ENCODE measurements around the gene SLC25A23. TPM values are rescaled to one million over a fixed set of nuclear protein-coding genes. Genes with fewer than 3 reads are reported as not detected.
A peak's percentile ranks its signal among the peaks of the same experiment; 100 is the strongest.

SLC25A23 gene
- total RNA-seq, 1 donor from 2014 or later = 14.3 TPM

- peak; percentile 100 for DNase-seq
Measured at GRCh38 chr19:6424939-6425731, 34.5 kb downstream of the SLC25A23 start.

GRCh38 chr19:6424195-6424938, 35.2 kb downstream of the SLC25A23 start, which contains the start of gene KHSRP:
TSS of gene KHSRP (minus strand) at chr19:6424811. CDS start at chr19:6424701, 110 bp downstream.
- DNase-seq = no peak

DNA sequence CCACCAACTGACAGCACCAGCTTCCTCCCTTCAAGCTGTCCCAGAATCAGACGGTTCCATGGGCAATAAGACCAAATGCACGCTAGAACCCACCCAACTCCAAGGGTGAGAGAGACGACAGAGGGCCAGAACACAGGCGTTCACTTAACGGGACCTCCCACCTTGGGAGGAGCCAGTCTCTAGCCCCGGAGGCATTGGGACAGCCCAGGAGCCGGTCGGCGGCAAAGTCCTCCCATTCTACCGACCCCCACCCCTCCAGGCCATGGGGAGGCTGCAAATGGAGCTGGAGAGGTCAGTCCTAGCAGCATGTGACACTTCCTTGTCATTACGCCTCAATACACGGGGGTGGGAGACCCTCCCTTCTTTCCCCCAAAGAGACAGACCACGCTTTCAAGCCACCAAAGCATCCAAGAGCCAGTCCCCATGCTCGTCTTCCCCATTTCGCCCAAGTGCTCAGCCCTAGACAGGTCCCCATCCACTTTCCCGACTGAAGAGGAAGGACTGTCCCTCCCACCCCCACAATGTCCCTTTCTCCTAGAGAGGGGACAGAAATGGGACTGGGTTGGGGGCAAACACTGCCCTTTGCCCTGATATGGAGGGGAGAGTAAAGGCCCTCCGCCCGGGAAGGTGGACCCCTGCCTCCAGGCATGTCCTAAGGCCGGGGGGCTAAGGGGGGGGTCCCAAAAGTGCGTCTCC, 35.9 kb downstream of the SLC25A23 start:
- DNase-seq = no peak

GRCh38 chr19:6421075-6422014, 38.2 kb downstream of the SLC25A23 start:
- DNase-seq = no peak

DNA sequence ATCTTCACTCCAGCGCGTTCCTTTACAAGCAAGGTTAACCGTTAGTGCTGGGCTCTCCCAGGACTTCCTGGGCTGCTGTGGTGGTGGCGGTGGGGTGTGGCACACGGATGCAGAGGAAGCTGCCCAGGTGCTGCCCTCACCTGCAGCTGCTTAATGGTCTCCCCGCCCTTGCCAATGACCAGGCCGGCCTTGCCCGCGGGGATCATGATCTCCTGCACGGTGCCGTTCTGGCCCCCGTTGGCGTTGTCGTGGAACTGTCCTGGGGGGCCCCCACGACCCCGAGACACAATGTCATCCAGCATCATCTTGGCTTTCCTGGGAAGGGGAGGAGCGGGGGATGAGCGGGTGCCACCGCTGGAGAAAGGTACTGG, 41.0 kb downstream of the SLC25A23 start:
- no peak for DNase-seq

DNA sequence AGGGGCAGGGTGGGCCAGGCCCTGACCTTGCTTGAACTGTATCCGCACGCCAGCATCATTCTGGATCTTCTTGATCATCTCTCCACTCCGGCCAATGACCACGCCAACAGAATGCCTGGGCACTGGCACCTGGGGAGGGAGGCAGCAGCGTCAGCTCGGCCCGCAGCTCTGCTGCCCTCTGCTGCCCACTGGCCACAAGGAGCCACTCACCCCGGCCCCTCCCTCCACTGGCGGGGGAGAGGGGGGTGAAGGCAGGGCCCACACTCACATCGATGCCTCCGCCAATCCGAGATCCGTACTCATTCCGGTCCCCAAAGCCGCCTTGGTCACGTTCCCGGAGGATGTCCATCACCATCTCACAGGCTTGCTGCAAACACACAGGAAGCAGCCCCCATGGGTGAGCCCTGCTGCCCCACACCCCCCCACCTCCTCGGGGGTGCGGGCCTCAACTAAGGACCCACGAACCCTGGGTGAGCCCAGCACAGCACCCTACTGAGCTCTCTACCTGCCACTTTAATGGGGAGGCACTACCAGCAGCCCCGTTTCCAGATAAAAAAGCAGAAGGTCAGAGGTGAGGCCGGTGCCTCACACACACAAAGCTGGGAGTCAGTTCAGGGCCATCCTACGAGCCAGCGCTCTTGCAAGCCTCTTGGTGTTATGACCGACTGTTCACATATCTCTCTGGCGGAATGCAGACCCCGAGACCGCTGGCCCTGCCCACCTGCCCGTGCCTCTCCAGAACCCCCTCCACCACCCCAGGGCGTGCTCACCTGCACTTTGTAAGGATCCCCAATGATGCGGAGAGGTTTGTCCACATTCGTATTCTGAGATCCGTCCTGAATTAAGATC, 41.7 kb downstream of the SLC25A23 start:
- no peak for DNase-seq

DNA sequence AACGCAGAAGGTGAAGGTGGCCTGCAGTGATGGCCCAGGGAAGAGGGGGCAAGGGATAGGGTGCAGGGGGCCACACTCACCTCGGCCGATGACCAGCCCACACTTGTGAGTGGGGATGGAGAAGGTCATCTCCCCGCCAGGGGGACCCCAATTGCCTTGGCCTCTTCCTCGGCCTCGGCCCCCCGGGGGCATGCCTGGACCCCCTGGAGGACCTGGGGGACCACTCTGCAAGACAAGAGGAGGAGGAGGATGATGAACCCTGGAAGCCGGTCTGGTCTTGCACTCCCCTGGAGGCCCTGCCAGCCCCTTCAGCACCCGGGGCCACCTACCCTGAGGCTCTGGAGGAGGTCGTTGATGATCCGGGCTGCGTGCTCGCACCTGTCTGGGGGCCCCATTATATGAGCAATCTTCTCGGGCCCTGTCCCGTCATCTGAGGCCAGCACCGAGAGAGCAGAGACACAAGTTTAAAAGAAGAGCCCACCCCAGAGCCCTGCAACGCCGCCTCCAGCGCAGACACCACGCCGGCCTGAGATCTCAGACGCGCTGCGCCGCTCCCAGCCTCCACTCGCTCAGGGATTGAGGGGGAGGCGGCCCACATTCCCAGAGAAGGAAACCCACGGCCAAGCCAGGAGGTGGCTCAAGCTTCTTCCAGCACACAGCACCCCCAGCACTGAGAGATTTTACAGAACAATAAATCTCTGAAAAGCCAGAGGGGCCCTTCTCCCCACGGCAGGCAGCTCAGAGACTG, 42.8 kb downstream of the SLC25A23 start:
- no peak for DNase-seq

- no peak for DNase-seq
Measured at GRCh38 chr19:6415591-6416190, 43.9 kb downstream of the SLC25A23 start.

GRCh38 chr19:6414793-6415590, 44.6 kb downstream of the SLC25A23 start:
- DNase-seq = no peak

DNA sequence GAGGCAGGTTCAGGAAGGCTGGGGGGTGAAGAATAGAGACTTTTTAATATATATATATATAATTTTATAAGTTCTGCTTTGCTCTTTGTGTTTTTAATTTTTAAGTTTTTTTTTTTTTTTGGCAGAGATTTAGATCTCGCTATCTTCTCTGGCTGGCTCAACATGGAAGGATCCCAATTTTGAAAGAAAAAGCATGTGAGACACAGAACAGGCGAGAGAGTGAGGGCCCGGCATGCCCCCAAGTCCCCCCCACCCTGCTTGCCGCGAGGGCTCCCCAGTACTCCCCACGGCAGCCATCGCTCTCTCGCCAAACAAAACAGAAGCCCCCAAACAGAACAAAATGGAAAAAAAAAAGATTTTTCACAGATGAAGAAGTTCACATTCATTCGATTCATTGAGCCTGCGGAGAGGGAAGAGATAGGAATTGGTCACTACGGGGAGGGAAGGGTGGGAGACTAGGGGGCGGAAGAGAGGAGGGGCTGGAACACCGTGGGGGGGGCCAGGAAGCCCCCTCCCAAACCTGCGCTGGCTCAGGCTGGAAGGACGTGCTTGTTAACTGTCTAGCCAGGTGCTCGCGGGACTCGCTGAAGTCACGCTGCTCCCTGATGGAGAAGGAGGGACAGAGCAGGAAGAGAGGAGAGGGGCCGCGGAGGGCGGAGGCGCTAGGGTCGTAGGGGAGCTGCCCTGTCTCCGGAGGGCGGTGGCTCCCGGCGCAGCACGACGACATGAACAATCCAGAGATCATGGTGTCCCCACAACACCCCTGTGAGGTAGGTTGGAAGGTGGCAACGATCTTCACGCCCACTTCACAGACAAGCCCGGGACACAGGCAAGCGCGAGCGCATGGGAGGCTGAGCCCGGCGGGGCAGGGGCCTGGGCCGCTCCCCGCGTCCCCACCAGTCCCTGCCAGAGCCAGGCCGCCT, 45.6 kb downstream of the SLC25A23 start:
- DNase-seq = no peak

DNA sequence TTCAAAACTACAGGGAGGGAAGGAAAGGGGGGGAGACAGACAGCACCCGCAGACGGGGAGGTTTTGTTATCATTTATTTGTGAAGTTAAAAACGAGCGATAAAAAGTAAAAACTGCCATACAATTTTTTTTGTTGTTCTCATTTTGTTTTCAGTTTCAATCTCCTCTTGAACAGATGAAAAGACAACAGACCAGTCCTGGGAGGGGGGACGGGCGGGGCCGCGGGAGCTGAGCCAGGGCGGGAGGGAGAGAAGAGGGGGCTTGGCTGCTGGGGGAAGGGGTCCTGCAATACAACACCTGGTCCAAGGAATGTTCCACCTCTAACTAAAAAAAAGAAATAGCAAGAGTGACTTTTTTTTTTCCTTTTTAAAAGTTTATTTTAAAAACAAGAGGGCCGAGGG, 46.3 kb downstream of the SLC25A23 start:
- DNase-seq = no peak

- DNase-seq = no peak
Measured at GRCh38 chr19:6412447-6413091, 47.0 kb downstream of the SLC25A23 start.

GRCh38 chr19:6412061-6412446, 47.5 kb downstream of the SLC25A23 start:
- no peak for DNase-seq

- DNase-seq = no peak
Measured at GRCh38 chr19:6409346-6409745, 50.2 kb downstream of the SLC25A23 start.

DNA sequence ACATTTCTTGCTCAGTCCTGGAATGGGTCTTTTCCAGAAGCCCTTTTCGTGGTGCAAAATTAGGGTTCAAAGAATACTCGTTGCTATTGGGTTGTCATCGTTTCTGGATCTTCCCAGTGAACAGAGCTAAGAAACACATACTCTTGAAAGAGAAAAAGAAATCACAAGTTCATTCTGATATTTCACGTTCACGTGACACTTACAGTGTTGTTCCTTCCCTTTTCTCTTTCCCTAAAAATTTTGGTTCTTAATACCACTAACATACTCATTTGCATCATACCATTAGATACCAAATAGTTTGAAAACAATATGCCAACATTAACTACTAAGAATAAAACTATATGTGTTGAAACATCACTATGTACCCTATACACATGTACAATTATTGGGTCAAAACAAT, 53.2 kb downstream of the SLC25A23 start:
- DNase-seq = no peak

GRCh38 chr19:6402837-6403608, 56.6 kb downstream of the SLC25A23 start:
- DNase-seq = peak; percentile 75

All from skin of body (tissue), 2 donors.